Trophoblast cell (in vitro differentiated cells and primary cell): ENCODE data around the gene OR51B4.
"Not testable (repeated sequence)": the region's sequence is repeated elsewhere in the genome, so short reads cannot be mapped to it uniquely, and the experiment has no call there.

Source experiments
- DNase-seq, 2 donors: peaks; one replicate each; pipeline ENCODE4 v3.0.0-alpha.2; 2016
- H2AFZ ChIP-seq: 2 replicates; pipeline ENCODE4 v1.6.1; 2013; ENCODE audit warnings: low read length, moderate library complexity, mild to moderate bottlenecking; ENCODE audit not compliant: insufficient read depth, poor library complexity
- H2AK5ac ChIP-seq: 2 replicates; pipeline ENCODE4 v1.6.1; 2013; ENCODE audit warnings: mild to moderate bottlenecking, low read length
- H2BK120ac ChIP-seq: 2 replicates; pipeline ENCODE4 v1.6.1; 2013; ENCODE audit warnings: low read length, mild to moderate bottlenecking, moderate library complexity; ENCODE audit not compliant: insufficient read depth, poor library complexity
- H2BK12ac ChIP-seq: 2 replicates; pipeline ENCODE4 v1.6.1; 2013; ENCODE audit warnings: mild to moderate bottlenecking, low read length, moderate library complexity
- H2BK5ac ChIP-seq: 2 replicates; pipeline ENCODE4 v1.6.1; 2013; ENCODE audit warnings: low read length, low read depth, moderate library complexity, mild to moderate bottlenecking; ENCODE audit not compliant: poor library complexity
- H3K14ac ChIP-seq: 2 replicates; pipeline ENCODE4 v1.6.1; 2013; ENCODE audit warnings: mild to moderate bottlenecking, low read length
- H3K18ac ChIP-seq: 2 replicates; pipeline ENCODE4 v1.6.1; 2013; ENCODE audit warnings: mild to moderate bottlenecking, low read length
- H3K23ac ChIP-seq: 2 replicates; pipeline ENCODE4 v1.6.1; 2013; ENCODE audit warnings: low read length
- H3K27ac ChIP-seq: 2 replicates; pipeline ENCODE4 v1.5.1; 2013; ENCODE audit warnings: low read depth, mild to moderate bottlenecking, inconsistent platforms, low read length, moderate library complexity
- H3K27me3 ChIP-seq: 2 replicates; pipeline ENCODE4 v1.6.1; 2013; ENCODE audit warnings: inconsistent platforms, mild to moderate bottlenecking, low read length, moderate library complexity; ENCODE audit not compliant: insufficient read depth
- H3K36me3 ChIP-seq, 2 experiments: 1 replicate in 1 of 2; 2 replicates in 1 of 2; pipeline ENCODE4 v1.6.1; 2013; ENCODE audit warnings: low read length in 2 of 2, mild to moderate bottlenecking in 2 of 2, moderate library complexity in 1 of 2; ENCODE audit not compliant: insufficient read depth in 2 of 2, control insufficient read depth in 1 of 2
- H3K4ac ChIP-seq: 2 replicates; pipeline ENCODE4 v1.6.1; 2013; ENCODE audit warnings: low read depth, mild to moderate bottlenecking, low read length, moderate library complexity
- H3K4me1 ChIP-seq, 2 experiments: 1 replicate in 1 of 2; 2 replicates in 1 of 2; pipeline ENCODE4 v1.6.1; 2013; ENCODE audit warnings: low read length in 2 of 2, mild to moderate bottlenecking in 2 of 2, moderate library complexity in 1 of 2; ENCODE audit not compliant: insufficient read depth in 2 of 2, control insufficient read depth in 1 of 2
- H3K4me2 ChIP-seq: 2 replicates; pipeline ENCODE4 v1.6.1; 2013; ENCODE audit warnings: inconsistent platforms, mild to moderate bottlenecking, low read length, moderate library complexity
- H3K4me3 ChIP-seq: 2 replicates; pipeline ENCODE4 v1.5.1; 2013; ENCODE audit warnings: mild to moderate bottlenecking, low read depth, low read length, inconsistent platforms
- H3K79me1 ChIP-seq: one replicate; pipeline ENCODE4 v1.6.1; 2013; ENCODE audit warnings: low read length
- H3K79me2 ChIP-seq: 2 replicates; pipeline ENCODE4 v1.6.1; 2013; ENCODE audit warnings: low read length, mild to moderate bottlenecking; ENCODE audit not compliant: control insufficient read depth, insufficient read depth, poor library complexity
- H3K9ac ChIP-seq: 2 replicates; pipeline ENCODE4 v1.6.1; 2013; ENCODE audit warnings: mild to moderate bottlenecking, low read length
- H3K9me3 ChIP-seq: 2 replicates; pipeline ENCODE4 v1.6.1; 2013; ENCODE audit warnings: low read depth, mild to moderate bottlenecking, control low read depth, inconsistent platforms, low read length; ENCODE audit not compliant: insufficient read depth
- H4K12ac ChIP-seq: 2 replicates; pipeline ENCODE4 v1.6.1; 2013; ENCODE audit warnings: low read depth, mild to moderate bottlenecking, low read length, moderate library complexity
- H4K8ac ChIP-seq: 2 replicates; pipeline ENCODE4 v1.6.1; 2013; ENCODE audit warnings: low read depth, mild to moderate bottlenecking, low read length, moderate library complexity
- H4K91ac ChIP-seq: one replicate; pipeline ENCODE4 v1.6.1; 2013; ENCODE audit warnings: low read depth, mild to moderate bottlenecking, low read length, moderate library complexity
- WGBS: extraction: QIAGEN DNeasy Blood & Tissue Kit; methylation state at CpG from one replicate; pipeline ENCODE4 v1.1.7; 2013; ENCODE audit warnings: missing lambda C conversion rate; ENCODE audit not compliant: insufficient read length, insufficient coverage; ENCODE audit errors: extremely low coverage; 5-methylcytosine and 5-hydroxymethylcytosine counted together

The OR51B4 gene

GRCh38 chr11:5254646-5255413 lies 46.9 kb downstream of the OR51B4 start, which contains the start of gene HBG2:
TSS of gene HBG2 (minus strand) at chr11:5254781. CDS start at chr11:5254728, 53 bp downstream.
- not testable (repeated sequence) for H3K4me2 ChIP-seq, H3K36me3 ChIP-seq, H3K27me3 ChIP-seq, H2BK12ac ChIP-seq, H2AFZ ChIP-seq, H3K4me3 ChIP-seq, H3K18ac ChIP-seq, H3K23ac ChIP-seq, H3K14ac ChIP-seq, H3K9ac ChIP-seq, H4K8ac ChIP-seq, DNase-seq, H4K12ac ChIP-seq, H3K27ac ChIP-seq, H3K4me1 ChIP-seq, H3K9me3 ChIP-seq, H2BK5ac ChIP-seq, H2AK5ac ChIP-seq, H3K79me1 ChIP-seq, H2BK120ac ChIP-seq, H3K79me2 ChIP-seq, H3K4ac ChIP-seq, H4K91ac ChIP-seq
- no CpG with 5 or more reads among the region's 9 CpGs for WGBS

DNA sequence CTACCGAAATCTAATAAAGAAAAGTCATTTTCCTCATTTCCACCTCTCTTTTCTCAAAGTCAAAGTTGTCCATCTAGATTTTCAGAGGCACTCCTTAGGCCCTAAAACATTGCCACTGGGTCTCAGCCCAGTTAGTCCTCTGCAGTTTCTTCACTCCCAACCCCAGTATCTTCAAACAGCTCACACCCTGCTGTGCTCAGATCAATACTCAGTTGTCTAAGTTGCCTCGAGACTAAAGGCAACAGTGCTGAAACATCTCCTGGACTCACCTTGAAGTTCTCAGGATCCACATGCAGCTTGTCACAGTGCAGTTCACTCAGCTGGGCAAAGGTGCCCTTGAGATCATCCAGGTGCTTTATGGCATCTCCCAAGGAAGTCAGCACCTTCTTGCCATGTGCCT lies 47.7 kb downstream of the OR51B4 start:
- not testable (repeated sequence) for H3K23ac ChIP-seq, H4K12ac ChIP-seq, H3K4ac ChIP-seq, H3K4me2 ChIP-seq, H3K4me3 ChIP-seq, H3K36me3 ChIP-seq, H2BK12ac ChIP-seq, H3K18ac ChIP-seq, H2BK5ac ChIP-seq, H3K27me3 ChIP-seq, H3K79me1 ChIP-seq, H2BK120ac ChIP-seq, H3K9ac ChIP-seq, H3K27ac ChIP-seq, H3K14ac ChIP-seq, H4K8ac ChIP-seq, H3K9me3 ChIP-seq, H2AFZ ChIP-seq, H3K79me2 ChIP-seq, H2AK5ac ChIP-seq, DNase-seq, H4K91ac ChIP-seq, H3K4me1 ChIP-seq
- WGBS, result no CpG with 5 or more reads among the region's 2 CpGs

- H4K12ac ChIP-seq, H2AK5ac ChIP-seq, H4K8ac ChIP-seq, H4K91ac ChIP-seq, H2BK12ac ChIP-seq, H2BK5ac ChIP-seq, H3K18ac ChIP-seq, H2AFZ ChIP-seq, H2BK120ac ChIP-seq, H3K27me3 ChIP-seq, H3K4me2 ChIP-seq, H3K4me3 ChIP-seq, H3K36me3 ChIP-seq, H3K27ac ChIP-seq, H3K9ac ChIP-seq, H3K79me2 ChIP-seq, H3K23ac ChIP-seq, H3K14ac ChIP-seq, H3K4me1 ChIP-seq, H3K9me3 ChIP-seq, H3K79me1 ChIP-seq, H3K4ac ChIP-seq, DNase-seq: not testable (repeated sequence)
- no CpG with 5 or more reads among the region's 5 CpGs for WGBS
Observed at GRCh38 chr11:5253440-5253839, 48.3 kb downstream of the OR51B4 start.

GRCh38 chr11:5252919-5253265 lies 48.9 kb downstream of the OR51B4 start:
- Histone ChIP-seq H2AFZ (no peak overlapping the region), H2BK120ac (no peak overlapping the region), H3K14ac (no peak overlapping the region), H3K4me2 (no peak overlapping the region), H3K4ac (no peak overlapping the region), H2AK5ac (no peak overlapping the region), H3K27ac (no peak overlapping the region), H3K4me1 (no peaks in the 10 kb centered on the region), H3K9ac (no peak overlapping the region), H4K91ac (no peak overlapping the region), H3K4me3 (no peak overlapping the region), H3K36me3 (no peaks in the 10 kb centered on the region), H3K27me3 (no peaks in the 10 kb centered on the region), H3K9me3 (no peaks in the 10 kb centered on the region), H3K79me1 (no peaks in the 10 kb centered on the region), H2BK12ac (no peak overlapping the region), H2BK5ac (no peak overlapping the region), H4K8ac (no peak overlapping the region), H4K12ac (no peak overlapping the region), H3K23ac (no peak overlapping the region), H3K18ac (no peak overlapping the region), H3K79me2 (no peaks in the 10 kb centered on the region)
- DNase-seq, result no peak
- WGBS, result no CpG with 5 or more reads among the region's 1 CpG
